HepG2 (cell line): ENCODE results near the gene EFNA2. TPM values are rescaled to one million over a fixed set of nuclear protein-coding genes. Genes with fewer than 3 reads are reported as not detected.

Source experiments
- ARNTL ChIP-seq: sonication (generic); formaldehyde crosslinking; IDR thresholded peaks from 2 replicates; pipeline ENCODE4 v1.4.0; 2020; ENCODE audit warnings: mild to moderate bottlenecking, missing genetic modification reagents
- ATF7 ChIP-seq, 2 experiments: fragments of 450-650 bp in 1 of 2; sonication (generic) in 1 of 2; formaldehyde crosslinking in 1 of 2; IDR thresholded peaks; 2 replicates each; pipeline versions ENCODE4 v1.4.0 to v1.6.1; 2016 to 2020; ENCODE audit warnings: antibody characterized with exemption in 1 of 2, mild to moderate bottlenecking in 1 of 2, missing genetic modification reagents in 1 of 2
- GTF2F1 ChIP-seq: fragments of 150-350 bp; IDR thresholded peaks from 2 replicates; pipeline ENCODE4 v1.6.1; 2014; ENCODE audit warnings: low read length
- HNRNPLL ChIP-seq: fragments of 200-400 bp; formaldehyde crosslinking; IDR thresholded peaks from 2 replicates; pipeline ENCODE4 v1.6.1; 2017; ENCODE audit warnings: mild to moderate bottlenecking, low read depth, low read length; ENCODE audit not compliant: poor library complexity, severe bottlenecking
- JUN ChIP-seq: sonication (generic); formaldehyde crosslinking; IDR thresholded peaks from 2 replicates; pipeline ENCODE4 v1.4.0; 2020; ENCODE audit warnings: mild to moderate bottlenecking, missing genetic modification reagents
- KLF11 ChIP-seq: IDR thresholded peaks from 2 replicates; pipeline ENCODE4 v1.6.1; 2016; ENCODE audit warnings: missing compliant biosample characterization
- MTF1 ChIP-seq: sonication (generic); formaldehyde crosslinking; IDR thresholded peaks from 2 replicates; pipeline ENCODE4 v1.5.0; 2020; ENCODE audit warnings: missing genetic modification reagents
- MXD4 ChIP-seq: IDR thresholded peaks from 2 replicates; pipeline ENCODE4 v1.6.1; 2016; ENCODE audit warnings: mild to moderate bottlenecking, missing biosample characterization, missing genetic modification reagents
- NR2F6 ChIP-seq, 2 experiments: IDR thresholded peaks; 2 replicates each; pipeline ENCODE4 v1.6.1; 2016; ENCODE audit warnings: antibody characterized with exemption in 1 of 2, mild to moderate bottlenecking in 1 of 2
- PATZ1 ChIP-seq: sonication (generic); formaldehyde crosslinking; IDR thresholded peaks from 2 replicates; pipeline ENCODE4 v1.4.0; 2020; ENCODE audit warnings: missing genetic modification reagents
- PHF21A ChIP-seq: sonication (generic); formaldehyde crosslinking; IDR thresholded peaks from 2 replicates; pipeline ENCODE4 v1.5.0; 2020; ENCODE audit warnings: mild to moderate bottlenecking, missing genetic modification reagents
- PITX1 ChIP-seq: sonication (generic); formaldehyde crosslinking; IDR thresholded peaks from 2 replicates; pipeline ENCODE4 v1.5.1; 2020; ENCODE audit warnings: mild to moderate bottlenecking, missing genetic modification reagents
- POGZ ChIP-seq: sonication (generic); formaldehyde crosslinking; IDR thresholded peaks from 2 replicates; pipeline ENCODE4 v1.4.0; 2020; ENCODE audit warnings: mild to moderate bottlenecking, missing genetic modification reagents
- PPARG ChIP-seq: conservative IDR thresholded peaks from 2 replicates; pipeline ENCODE4 v1.6.1; 2016; ENCODE audit warnings: missing biosample characterization, missing genetic modification reagents
- RFXAP ChIP-seq: sonication (generic); formaldehyde crosslinking; IDR thresholded peaks from 2 replicates; pipeline ENCODE4 v1.4.0; 2020; ENCODE audit warnings: missing genetic modification reagents, borderline replicate concordance
- U2AF1 ChIP-seq: fragments of 200-400 bp; formaldehyde crosslinking; optimal IDR thresholded peaks from 2 replicates; pipeline ENCODE3; 2017; ENCODE audit warnings: mild to moderate bottlenecking, low read depth, low read length
- YY1 ChIP-seq: IDR thresholded peaks from 2 replicates; pipeline ENCODE4 v1.6.1; 2011; ENCODE audit warnings: low read length, low read depth, moderate library complexity, mild to moderate bottlenecking; ENCODE audit not compliant: insufficient read depth, insufficient replicate concordance
- ZBTB1 ChIP-seq: sonication (generic); formaldehyde crosslinking; IDR thresholded peaks from 2 replicates; pipeline ENCODE4 v1.4.0; 2020; ENCODE audit warnings: missing genetic modification reagents, borderline replicate concordance
- ZBTB44 ChIP-seq: sonication (generic); formaldehyde crosslinking; IDR thresholded peaks from 2 replicates; pipeline ENCODE4 v1.4.0; 2020; ENCODE audit warnings: missing genetic modification reagents
- ZFP37 ChIP-seq: sonication (generic); formaldehyde crosslinking; IDR thresholded peaks from 2 replicates; pipeline ENCODE4 v1.4.0; 2020; ENCODE audit warnings: missing genetic modification reagents, borderline replicate concordance
- ZFP82 ChIP-seq: sonication (generic); formaldehyde crosslinking; IDR thresholded peaks from 2 replicates; pipeline ENCODE4 v1.5.1; 2020; ENCODE audit warnings: mild to moderate bottlenecking, missing genetic modification reagents, borderline replicate concordance
- ZKSCAN8 ChIP-seq: IDR thresholded peaks from 2 replicates; pipeline ENCODE4 v1.6.1; 2016; ENCODE audit warnings: borderline replicate concordance, missing genetic modification reagents, missing compliant biosample characterization
- ZNF549 ChIP-seq: sonication (generic); formaldehyde crosslinking; IDR thresholded peaks from 2 replicates; pipeline ENCODE4 v1.5.0; 2020; ENCODE audit warnings: missing genetic modification reagents
- ZNF562 ChIP-seq: sonication (generic); formaldehyde crosslinking; IDR thresholded peaks from 2 replicates; pipeline ENCODE4 v1.8.0; 2022; ENCODE audit warnings: missing genetic modification reagents, borderline replicate concordance
- ZNF775 ChIP-seq: sonication (generic); formaldehyde crosslinking; IDR thresholded peaks from 2 replicates; pipeline ENCODE4 v1.4.0; 2020; ENCODE audit warnings: missing genetic modification reagents, mild to moderate bottlenecking, moderate library complexity, borderline replicate concordance
- ZZZ3 ChIP-seq: sonication (generic); formaldehyde crosslinking; IDR thresholded peaks from 2 replicates; pipeline ENCODE4 v1.4.0; 2020; ENCODE audit warnings: missing genetic modification reagents, mild to moderate bottlenecking, borderline replicate concordance
- polyA plus RNA-seq, 8 experiments: library from polyadenylated mRNA; depleted of rRNA in 3 of 8; stranded (reverse) in 7 of 8; unstranded in 1 of 8; fragments of >200 nt; fragmentation: Illumina TruSeq in 4 of 8; extraction: Trizol in 4 of 8; gene quantifications; 2 replicates each; pipeline versions ENCODE4 v1.2.1 to v1.2.3, GENCODE V29; 2011 to 2016; ENCODE audit warnings: low read depth in 4 of 8, missing spikeins in 1 of 8, mixed read lengths in 1 of 8; ENCODE audit not compliant: insufficient read depth in 1 of 8
- total RNA-seq, 5 experiments: library from RNA; depleted of rRNA; stranded (reverse); fragments of >200 nt; fragmentation: Illumina TruSeq; extraction: Trizol; gene quantifications; 2 replicates each; pipeline ENCODE4 v1.2.3, GENCODE V29; 2016; ENCODE audit warnings: low read depth in 1 of 5
- TF ChIP-seq, protein P1 (sequence below): IDR thresholded peaks from 2 replicates; pipeline ENCODE4 v1.6.1; 2016; ENCODE audit warnings: missing genetic modification reagents, missing compliant biosample characterization

EFNA2 gene
- total and polyA plus RNA-seq, 2 of the 13 experiments (the other 11 are each of a cell fraction or from before 2014, with no cell fraction given) = 6.0 to 9.9 TPM

GRCh38 chr19:1259206-1259875 is 26.3 kb upstream of the EFNA2 start (continued):
- TF ChIP-seq JUN (peak; percentile 41; the same call in 1 of the 2 replicates), HNRNPLL (peak; percentile 47), ZNF775 (CRISPR knock-in tag) (no peak), ZNF549 (CRISPR knock-in tag) (no peak), MXD4 (peak; percentile 75; the same call in 1 of the 2 replicates), PHF21A (CRISPR knock-in tag) (peak; percentile 82), ZKSCAN8 (CRISPR knock-in tag) (0 out of 2 replicates have a peak, but pooled peaks have one; percentile 38), ZNF562 (CRISPR knock-in tag) (no peak), NR2F6 (IDR thresholded peaks at IDR 0.05) (peak; percentile 88), NR2F6 (CRISPR knock-in tag; IDR thresholded peaks at IDR 0.05) (peak; percentile 91), ZZZ3 (CRISPR knock-in tag) (peak; percentile 93; the same call in 1 of the 2 replicates), ZFP82 (CRISPR knock-in tag) (peak; percentile 91; the same call in 1 of the 2 replicates), PATZ1 (CRISPR knock-in tag) (peak; percentile 98), ZBTB44 (CRISPR knock-in tag) (no peak), ATF7 (IDR thresholded peaks at IDR 0.05) (no peak), ATF7 (CRISPR knock-in tag; IDR thresholded peaks at IDR 0.05) (peak; percentile 61; the same call in 1 of the 2 replicates), ARNTL (0 out of 2 replicates have a peak, but pooled peaks have one; percentile 42), RFXAP (peak; percentile 81; the same call in 1 of the 2 replicates), PITX1 (CRISPR knock-in tag) (peak; percentile 73; the same call in 1 of the 2 replicates), YY1 (peak; percentile 29), POGZ (CRISPR knock-in tag) (no peak), KLF11 (CRISPR knock-in tag) (no peak), GTF2F1 (no peak), MTF1 (CRISPR knock-in tag) (no peak), ZBTB1 (CRISPR knock-in tag) (no peak), ZFP37 (peak; percentile 81; the same call in 1 of the 2 replicates), U2AF1 (peak; percentile 74), PPARG (CRISPR knock-in tag) (peak; percentile 55; the same call in 1 of the 2 replicates)
- TF ChIP-seq, protein P1, sequence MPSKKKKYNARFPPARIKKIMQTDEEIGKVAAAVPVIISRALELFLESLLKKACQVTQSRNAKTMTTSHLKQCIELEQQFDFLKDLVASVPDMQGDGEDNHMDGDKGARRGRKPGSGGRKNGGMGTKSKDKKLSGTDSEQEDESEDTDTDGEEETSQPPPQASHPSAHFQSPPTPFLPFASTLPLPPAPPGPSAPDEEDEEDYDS (CRISPR knock-in tag) = no peak; the same call in 1 of the 2 replicates
